GM12878 (cell line): ENCODE results near the gene MTNR1A. TPM values are rescaled to one million over a fixed set of nuclear protein-coding genes. Genes with fewer than 3 reads are reported as not detected.

Experiments used
- ATAC-seq: fragments of 200-7000 bp; cut with Tn5 transposase; 3 replicates; pipeline ENCODE4 v1.9.1; 2020; ENCODE audit warnings: mild to moderate bottlenecking, moderate library complexity
- BruUV-seq: library from RNA; stranded (reverse); fragments of 400-500 nt; replicated peaks from 2 replicates; lab custom pipeline; 2021; lab: Mats Ljungman, UMichigan
- CTCF ChIA-PET: fragments of 300-600 bp; sonication (Branson Sonifier 250); formaldehyde crosslinking; extraction: SDS; loops from one replicate; lab custom pipeline; 2021; ENCODE audit warnings: inconsistent platforms; lab: Yijun Ruan, JAX
- POLR2A ChIA-PET: fragments of 350-600 bp; formaldehyde crosslinking; extraction: SDS; loops from one replicate; lab custom pipeline; 2021; ENCODE audit warnings: inconsistent platforms; lab: Charles Lee
- RAD21 ChIA-PET: fragments of 300-600 bp; sonication (Branson Sonifier 250); formaldehyde crosslinking; loops from one replicate; lab custom pipeline; 2023; ENCODE audit warnings: antibody characterized with exemption; ENCODE audit not compliant: unreplicated experiment; lab: Charles Lee
- SMC1A ChIA-PET: fragments of 300-600 bp; sonication (Branson Sonifier 250); formaldehyde crosslinking; loops from one replicate; lab custom pipeline; 2023; ENCODE audit not compliant: unreplicated experiment, uncharacterized antibody; lab: Charles Lee
- DNase-seq: peaks from one replicate; pipeline ENCODE4 v3.0.0-alpha.2; 2011; ENCODE audit warnings: low read depth, low spot score
- FAIRE-seq: peaks from 3 replicates; lab custom pipeline; 2011; peaks lifted over from hg19 to GRCh38; lab: Jason Lieb, UNC
- H2AFZ ChIP-seq: 2 replicates; pipeline ENCODE4 v1.6.0; 2011; ENCODE audit warnings: low read depth, low read length, control low read depth; ENCODE audit not compliant: control insufficient read depth
- H3K27ac ChIP-seq: 2 replicates; pipeline ENCODE4 v1.5.1; 2011; ENCODE audit warnings: control low read depth; ENCODE audit not compliant: control insufficient read depth, insufficient read depth
- H3K27me3 ChIP-seq, 2 experiments: replicated peaks in 1 of 2; 2 replicates each; pipeline versions ENCODE4 v1.6.0 to v1.6.1; 2011; ENCODE audit warnings: low read length in 1 of 2; ENCODE audit not compliant: control insufficient read depth in 2 of 2, insufficient read depth in 2 of 2
- H3K36me3 ChIP-seq, 2 experiments: 2 replicates each; pipeline ENCODE4 v1.5.1; 2011; ENCODE audit warnings: low read length in 1 of 2; ENCODE audit not compliant: control insufficient read depth in 2 of 2, insufficient read depth in 2 of 2
- H3K4me1 ChIP-seq: 2 replicates; pipeline ENCODE4 v1.6.1; 2011; ENCODE audit warnings: mild to moderate bottlenecking, low read length, moderate library complexity, mixed read lengths; ENCODE audit not compliant: control insufficient read depth, insufficient read depth
- H3K4me2 ChIP-seq: 2 replicates; pipeline ENCODE4 v1.6.0; 2011; ENCODE audit warnings: control low read depth; ENCODE audit not compliant: control insufficient read depth, insufficient read depth
- H3K4me3 ChIP-seq: fragments of 200-600 bp; sonication (generic); 2 replicates; pipeline ENCODE4 v1.5.1; 2016
- H3K79me2 ChIP-seq: 2 replicates; pipeline ENCODE4 v1.6.0; 2011; ENCODE audit warnings: low read length; ENCODE audit not compliant: control insufficient read depth, insufficient read depth
- H3K9ac ChIP-seq: 2 replicates; pipeline ENCODE4 v1.8.0; 2011; ENCODE audit warnings: low read length, control low read depth, mixed read lengths; ENCODE audit not compliant: control insufficient read depth, insufficient read depth
- H3K9me3 ChIP-seq: replicated peaks from 3 replicates; pipeline ENCODE4 v1.5.1; 2011; ENCODE audit warnings: mild to moderate bottlenecking, low read length; ENCODE audit not compliant: control insufficient read depth, insufficient read depth
- H4K20me1 ChIP-seq: 2 replicates; pipeline ENCODE4 v1.6.0; 2011; ENCODE audit not compliant: control insufficient read depth, insufficient read depth
- EZH2 ChIP-seq: IDR thresholded peaks from 2 replicates; pipeline ENCODE4 v1.6.1; 2012; ENCODE audit warnings: low read depth, mild to moderate bottlenecking, control low read depth, inconsistent platforms, low read length, borderline replicate concordance; ENCODE audit not compliant: control insufficient read depth
- TAF1 ChIP-seq: IDR thresholded peaks from 2 replicates; pipeline ENCODE4 v1.6.1; 2011; ENCODE audit warnings: mild to moderate bottlenecking, low read depth, low read length, borderline replicate concordance
- ZNF207 ChIP-seq: fragments of 450-650 bp; IDR thresholded peaks from 2 replicates; pipeline ENCODE4 v1.6.1; 2014; ENCODE audit warnings: antibody characterized with exemption, mild to moderate bottlenecking, borderline replicate concordance
- ZNF24 ChIP-seq: fragments of 450-650 bp; IDR thresholded peaks from 2 replicates; pipeline ENCODE4 v1.6.1; 2017; ENCODE audit warnings: antibody characterized with exemption, mild to moderate bottlenecking
- WGBS: methylation state at CpG from one replicate; pipeline ENCODE4 v1.1.6; 2016; ENCODE audit warnings: low lambda C conversion rate; ENCODE audit not compliant: insufficient replicate concordance, insufficient coverage; ENCODE audit errors: missing lambda C conversion rate; 5-methylcytosine and 5-hydroxymethylcytosine counted together
- in situ Hi-C: fragments of 300-500 bp; cut with MboI; formaldehyde crosslinking; loops from 9 replicates; pipeline ENCODE4 v1.14.3; 2018; ENCODE audit warnings: mixed read lengths
- intact Hi-C: fragments of 100-400 bp; cut with micrococcal nuclease; formaldehyde crosslinking; loops from one replicate; pipeline ENCODE4 v1.14.2; 2022; ENCODE audit not compliant: unreplicated experiment
- polyA plus RNA-seq, 11 experiments: library from polyadenylated mRNA; depleted of rRNA in 4 of 11; unstranded in 6 of 11; stranded (reverse) in 5 of 11; fragments of >200 nt; fragmentation: Nextera tagmentation in 4 of 11; fragmentation: Illumina TruSeq in 1 of 11; extraction: Ambion mirVana in 4 of 11; extraction: Trizol in 1 of 11; gene quantifications; 1 replicate in 1 of 11; 2 replicates in 10 of 11; pipeline versions ENCODE4 v1.2.1 to v1.2.3, GENCODE V29; 2011 to 2016; ENCODE audit warnings: inconsistent platforms in 2 of 11, missing spikeins in 2 of 11, low read depth in 1 of 11
- total RNA-seq, 4 experiments: library from RNA; depleted of rRNA in 3 of 4; stranded (reverse); fragments of >200 nt in 3 of 4; fragmentation: Illumina TruSeq in 1 of 4; extraction: Trizol in 1 of 4; gene quantifications; 2 replicates each; pipeline versions ENCODE4 v1.2.1 to v1.2.3, GENCODE V29; 2013 to 2021
- TF ChIP-seq, protein P1 (sequence below): fragments of 450-650 bp; IDR thresholded peaks from 2 replicates; pipeline ENCODE4 v1.6.1; 2018; ENCODE audit warnings: mild to moderate bottlenecking, low read depth, moderate library complexity; ENCODE audit not compliant: partially characterized antibody

The MTNR1A gene
- total and polyA plus RNA-seq, 10 of the 15 experiments (the other 5 are each of a cell fraction or from before 2014, with no cell fraction given), result 0.14 TPM; not detected in 9

DNA sequence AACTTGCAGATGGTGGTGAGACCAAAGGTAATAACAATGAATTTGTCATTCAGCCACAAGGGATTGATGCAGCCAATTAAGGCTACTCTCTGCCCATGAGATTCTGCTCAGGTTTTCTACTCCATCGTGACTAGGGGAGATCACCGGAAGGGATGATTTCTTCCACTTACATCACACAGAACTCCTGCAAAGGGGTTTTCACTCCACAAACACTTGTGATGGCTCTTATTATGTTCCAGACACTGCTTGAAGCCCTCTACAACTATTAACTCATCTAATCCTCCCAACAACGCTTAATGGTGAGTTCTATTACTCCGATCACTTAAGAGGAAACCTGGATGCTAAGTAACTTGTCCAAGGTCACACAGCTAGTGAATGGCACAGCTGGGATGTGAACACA, 55.9 kb downstream of the MTNR1A start:
- no peaks in the 10 kb centered on the region for H3K4me1 ChIP-seq
- in situ Hi-C loops, result no loop called here
- H3K36me3 ChIP-seq, result no peaks in the 10 kb centered on the region
- no peak overlapping the region for H3K27ac ChIP-seq
- no peak overlapping the region for H3K4me3 ChIP-seq
- RAD21 ChIA-PET, result no interaction called here
- CTCF ChIA-PET, result no interaction called here
- DNase-seq (no peak), ATAC-seq (no peak), FAIRE-seq (no peak)
- H3K4me2 ChIP-seq, result no peak overlapping the region
- intact Hi-C loops, result no loop called here
- no peak overlapping the region for H3K9ac ChIP-seq
- H3K27me3 ChIP-seq, result no peaks in the 10 kb centered on the region
- H3K79me2 ChIP-seq, result no peaks in the 10 kb centered on the region
- POLR2A ChIA-PET, result no interaction called here
- no peaks in the 10 kb centered on the region; the same call in 2 of the 3 replicates for H3K9me3 ChIP-seq
- no TSS peak for BruUV-seq
- H2AFZ ChIP-seq, result no peak overlapping the region
- 27% methylated on average over 4 of the region's 4 CpGs for WGBS
- H4K20me1 ChIP-seq, result no peaks in the 10 kb centered on the region
- SMC1A ChIA-PET, result no interaction called here
- no peak for TF ChIP-seq ZNF24
- TF ChIP-seq ZNF207, result no peak
- no peak for TF ChIP-seq TAF1
- TF ChIP-seq, protein P1, sequence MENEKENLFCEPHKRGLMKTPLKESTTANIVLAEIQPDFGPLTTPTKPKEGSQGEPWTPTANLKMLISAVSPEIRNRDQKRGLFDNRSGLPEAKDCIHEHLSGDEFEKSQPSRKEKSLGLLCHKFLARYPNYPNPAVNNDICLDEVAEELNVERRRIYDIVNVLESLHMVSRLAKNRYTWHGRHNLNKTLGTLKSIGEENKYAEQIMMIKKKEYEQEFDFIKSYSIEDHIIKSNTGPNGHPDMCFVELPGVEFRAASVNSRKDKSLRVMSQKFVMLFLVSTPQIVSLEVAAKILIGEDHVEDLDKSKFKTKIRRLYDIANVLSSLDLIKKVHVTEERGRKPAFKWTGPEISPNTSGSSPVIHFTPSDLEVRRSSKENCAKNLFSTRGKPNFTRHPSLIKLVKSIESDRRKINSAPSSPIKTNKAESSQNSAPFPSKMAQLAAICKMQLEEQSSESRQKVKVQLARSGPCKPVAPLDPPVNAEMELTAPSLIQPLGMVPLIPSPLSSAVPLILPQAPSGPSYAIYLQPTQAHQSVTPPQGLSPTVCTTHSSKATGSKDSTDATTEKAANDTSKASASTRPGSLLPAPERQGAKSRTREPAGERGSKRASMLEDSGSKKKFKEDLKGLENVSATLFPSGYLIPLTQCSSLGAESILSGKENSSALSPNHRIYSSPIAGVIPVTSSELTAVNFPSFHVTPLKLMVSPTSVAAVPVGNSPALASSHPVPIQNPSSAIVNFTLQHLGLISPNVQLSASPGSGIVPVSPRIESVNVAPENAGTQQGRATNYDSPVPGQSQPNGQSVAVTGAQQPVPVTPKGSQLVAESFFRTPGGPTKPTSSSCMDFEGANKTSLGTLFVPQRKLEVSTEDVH, result no peak
- TF ChIP-seq EZH2, result no peak
- TF ChIP-seq, all 136 proteins: peak for 0
